HG03469 (cell line): ENCODE data around the gene ERGIC1.
A peak's percentile ranks its signal among the peaks of the same experiment; 100 is the strongest.
"Not testable (repeated sequence)": the region's sequence is repeated elsewhere in the genome, so short reads cannot be mapped to it uniquely, and the experiment has no call there.

Experiments used
- ATAC-seq: cut with Tn5 transposase; IDR thresholded peaks from one replicate; pipeline ENCODE4 v1.9.1; 2021; ENCODE audit warnings: mild to moderate bottlenecking, moderate library complexity, moderate number of reproducible peaks; ENCODE audit not compliant: unreplicated experiment

Gene ERGIC1

DNA sequence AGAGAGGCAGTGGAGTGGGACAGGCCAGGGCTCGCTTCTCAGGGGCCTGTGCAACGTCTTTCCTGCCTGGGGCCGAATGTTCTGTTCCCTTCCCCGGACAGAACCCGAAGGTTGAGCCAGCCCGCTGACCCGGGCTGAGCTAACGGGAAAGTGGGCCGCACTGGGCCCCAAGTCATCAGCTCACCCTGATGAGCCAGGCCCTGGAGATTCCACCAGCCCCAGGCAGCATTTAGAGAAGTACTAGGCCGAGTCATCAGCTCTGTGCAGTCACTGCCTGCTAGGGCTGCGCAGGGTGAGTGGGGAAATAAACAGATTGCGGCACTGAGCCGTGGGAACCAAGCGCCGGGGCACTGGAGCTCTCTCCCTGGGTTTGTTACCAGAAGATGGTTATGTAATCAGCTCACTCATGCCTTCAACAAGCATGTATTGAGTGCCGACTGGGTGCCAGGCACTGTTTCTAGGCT, 33.9 kb upstream of the ERGIC1 start:
- ATAC-seq, result no peak

DNA sequence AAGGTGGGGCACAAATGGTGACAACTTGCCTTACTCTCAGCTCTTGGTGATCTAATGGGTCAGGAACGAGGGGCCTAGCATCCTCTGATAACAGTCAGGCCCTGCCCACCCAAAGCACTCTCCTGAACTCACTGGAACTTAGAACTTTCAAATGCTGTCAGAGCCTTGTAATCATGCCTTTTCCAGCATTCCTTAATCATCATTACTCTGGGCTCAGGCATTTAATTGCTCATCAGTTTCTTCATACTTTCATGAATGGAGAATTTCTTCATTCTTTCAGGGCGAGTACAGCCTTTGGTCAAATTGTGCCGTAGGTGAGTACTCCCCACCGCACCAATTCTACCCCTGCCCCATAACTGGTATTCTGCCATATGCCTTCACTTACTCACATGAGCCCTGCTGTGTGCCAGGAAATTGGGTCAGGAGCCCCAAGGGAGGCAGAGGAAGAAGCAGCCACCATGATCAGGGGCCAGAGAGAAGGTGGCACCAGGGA, 32.8 kb upstream of the ERGIC1 start:
- ATAC-seq, result no peak

- no peak for ATAC-seq
These were observed 31.9 kb upstream of the ERGIC1 start for GRCh38 chr5:172802112-172802511.

- ATAC-seq, result no peak
These were observed 31.4 kb upstream of the ERGIC1 start for GRCh38 chr5:172802567-172803176.

DNA sequence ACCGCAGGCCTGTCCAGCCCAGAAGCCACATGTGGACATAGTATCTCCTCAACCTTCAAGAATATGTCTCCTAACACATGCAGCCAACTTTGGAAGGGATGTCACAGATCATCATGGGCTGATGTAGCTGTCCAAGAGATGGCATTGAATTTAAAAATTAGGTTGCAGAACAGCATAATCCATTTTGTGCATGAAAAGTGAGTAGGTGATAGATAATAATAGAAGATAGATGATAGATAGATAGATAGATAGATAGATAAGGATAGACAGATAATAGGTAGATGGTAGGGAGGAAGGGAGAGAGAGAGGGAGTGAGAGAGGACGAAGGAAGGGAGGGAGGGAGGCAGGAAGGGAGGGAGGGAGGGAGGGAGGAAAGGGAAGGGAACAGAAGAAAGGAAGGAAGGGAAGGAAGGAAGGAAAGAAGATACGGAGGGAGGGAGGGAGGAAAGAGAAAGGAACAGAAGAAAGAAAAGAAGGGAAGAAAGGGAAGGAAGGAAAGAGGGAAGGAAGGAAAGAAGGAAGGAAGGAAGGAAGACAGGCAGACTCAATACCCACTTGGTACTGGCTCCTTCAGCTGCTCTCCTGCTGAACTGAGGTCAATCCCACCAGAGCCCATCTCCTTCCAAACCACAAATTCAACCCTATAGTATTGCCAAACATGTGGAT, 28.9 kb upstream of the ERGIC1 start:
- ATAC-seq, result no peak

DNA sequence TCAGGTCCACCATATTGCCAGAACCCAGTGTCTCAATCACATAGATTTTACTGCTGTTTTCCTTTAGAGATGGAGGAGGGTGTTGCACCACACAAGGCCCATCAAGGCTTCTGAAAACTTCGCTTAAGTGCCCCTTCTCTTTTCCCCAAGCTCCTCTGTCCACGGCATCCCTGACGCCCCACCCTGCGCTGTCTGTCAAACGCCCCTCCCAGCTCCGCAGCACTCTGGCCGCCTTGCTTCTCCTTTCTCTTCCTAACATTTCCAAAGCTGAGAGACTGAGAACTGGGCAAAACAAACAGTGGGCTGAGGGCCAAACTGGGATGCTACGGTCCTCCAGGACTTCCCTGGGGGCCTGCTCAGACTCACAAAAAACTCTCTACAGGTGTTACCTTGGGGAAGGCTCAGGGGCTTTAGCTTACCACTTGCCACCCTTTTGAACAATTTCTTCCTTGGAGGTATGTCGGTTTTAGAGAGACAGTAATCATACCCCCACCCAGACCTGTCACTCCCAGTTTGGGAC, 28.3 kb upstream of the ERGIC1 start:
- ATAC-seq, result no peak

DNA sequence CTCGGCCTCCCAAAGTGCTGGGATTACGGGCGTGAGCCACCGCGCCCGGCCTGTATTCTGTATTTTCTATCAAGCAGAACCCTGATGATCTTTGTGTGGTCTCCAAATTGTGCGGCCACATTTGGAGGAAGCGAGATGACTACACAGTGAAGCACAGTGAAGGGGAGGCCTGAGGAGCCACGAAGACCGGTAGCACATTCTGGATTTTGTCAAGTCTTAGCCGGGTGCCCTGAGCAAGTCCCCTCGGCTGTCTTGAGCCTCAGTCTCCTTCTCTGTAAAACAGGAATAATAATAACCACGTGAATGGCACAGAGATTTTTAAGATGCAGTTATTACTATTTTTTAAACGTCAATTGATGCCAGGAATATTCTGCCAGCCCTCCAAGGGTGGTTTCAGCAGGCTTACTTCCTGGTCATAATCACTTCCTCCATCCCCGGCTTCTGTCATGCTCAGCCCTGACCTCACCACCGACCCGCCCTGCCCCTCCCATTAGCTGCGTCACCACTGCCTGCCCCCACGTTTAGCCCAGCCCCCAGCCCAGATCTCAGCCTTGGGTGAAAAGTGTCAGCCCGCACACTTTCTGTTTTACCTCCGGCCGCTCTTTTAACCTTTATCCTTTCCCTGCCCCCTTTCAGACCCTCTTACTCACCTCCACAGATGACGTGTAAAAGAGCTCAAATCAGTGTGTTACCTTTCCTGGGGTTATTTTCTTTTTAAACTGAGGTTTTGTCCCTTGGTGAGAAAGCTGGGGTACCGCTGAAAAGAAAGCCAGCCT, 27.0 kb upstream of the ERGIC1 start:
- peak; percentile 68 for ATAC-seq

DNA sequence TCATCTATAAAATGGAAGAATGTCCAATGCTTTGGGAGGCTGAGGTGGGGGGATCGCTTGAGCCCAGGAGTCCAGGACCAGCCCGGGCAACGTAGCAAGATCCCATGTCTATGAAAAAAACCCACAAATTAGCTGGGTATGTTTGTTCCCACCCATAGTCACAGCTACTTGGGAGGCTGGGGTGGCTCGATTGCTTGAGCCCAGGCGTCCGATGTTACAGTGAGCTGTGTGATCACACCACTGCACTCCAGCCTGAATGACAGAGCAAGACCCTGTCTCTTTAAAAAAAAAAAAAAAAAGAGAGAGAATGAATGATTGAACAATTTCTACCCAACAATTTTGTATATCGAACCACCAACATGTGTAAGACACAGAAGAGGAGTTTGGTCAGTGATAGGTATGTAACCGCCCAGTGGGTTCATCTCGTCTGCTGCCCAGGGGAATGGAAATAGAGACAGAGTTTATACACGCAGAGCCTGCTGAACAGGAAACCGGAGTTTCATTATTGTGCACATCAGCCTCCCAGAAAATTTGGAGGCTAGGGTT, 26.2 kb upstream of the ERGIC1 start:
- ATAC-seq, result no peak

DNA sequence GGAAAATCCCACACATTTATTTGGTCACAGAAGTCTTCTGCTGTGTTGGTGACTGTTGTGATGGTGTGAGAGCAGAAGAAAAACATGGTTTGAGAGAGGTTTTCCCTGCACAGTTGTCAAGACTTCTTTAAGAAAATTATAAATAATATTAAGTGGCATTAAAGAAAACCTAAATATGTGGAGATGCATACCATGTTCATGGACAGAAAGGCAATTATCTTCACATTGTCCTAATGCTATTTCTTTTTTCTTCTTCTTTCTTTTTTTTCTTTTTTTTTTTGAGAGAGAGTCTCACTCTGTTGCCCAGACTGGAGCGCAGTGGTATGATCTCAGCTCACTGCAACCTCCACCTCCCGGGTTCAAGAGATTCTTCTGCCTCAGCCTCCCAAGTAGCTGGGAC, 24.3 kb upstream of the ERGIC1 start:
- no peak for ATAC-seq

DNA sequence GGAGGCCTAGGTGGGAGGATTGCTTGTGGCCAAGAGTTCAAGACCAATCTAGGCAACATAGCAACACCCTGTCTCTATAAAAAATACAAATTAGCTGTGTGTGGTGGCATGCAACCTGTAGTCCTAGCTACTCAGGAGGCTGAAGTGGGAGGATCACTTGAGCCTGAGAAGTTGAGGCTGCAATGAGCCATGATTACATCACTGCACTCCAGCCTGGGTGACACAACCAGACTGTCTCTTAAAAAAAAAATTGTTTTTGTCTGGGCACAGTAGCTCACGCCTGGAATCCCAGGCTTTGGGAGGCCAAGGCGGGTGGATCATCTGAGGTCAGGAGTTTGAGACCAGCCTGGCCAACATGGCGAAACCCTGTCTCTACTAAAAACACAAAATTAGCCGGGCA, 23.1 kb upstream of the ERGIC1 start:
- not testable (repeated sequence) for ATAC-seq

DNA sequence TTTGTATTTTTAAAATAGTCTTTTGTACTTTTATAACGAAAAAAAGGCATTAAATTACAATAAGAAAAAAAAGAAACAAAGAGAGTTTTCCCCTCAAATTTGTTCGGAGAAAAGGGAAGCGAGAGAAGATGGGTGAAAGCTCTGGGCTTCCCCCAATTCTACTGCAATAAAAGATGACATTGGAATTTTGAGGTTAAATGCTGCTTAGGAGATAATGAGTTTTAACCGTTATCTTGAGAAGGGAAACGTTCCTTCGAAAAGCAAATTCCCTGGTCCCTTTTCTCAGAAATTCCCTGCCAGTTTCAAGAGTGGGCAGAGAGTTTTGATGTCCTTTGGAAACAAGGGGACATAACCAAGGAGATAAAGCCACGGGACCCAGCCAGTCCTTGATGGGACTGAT, 18.4 kb upstream of the ERGIC1 start:
- no peak for ATAC-seq

DNA sequence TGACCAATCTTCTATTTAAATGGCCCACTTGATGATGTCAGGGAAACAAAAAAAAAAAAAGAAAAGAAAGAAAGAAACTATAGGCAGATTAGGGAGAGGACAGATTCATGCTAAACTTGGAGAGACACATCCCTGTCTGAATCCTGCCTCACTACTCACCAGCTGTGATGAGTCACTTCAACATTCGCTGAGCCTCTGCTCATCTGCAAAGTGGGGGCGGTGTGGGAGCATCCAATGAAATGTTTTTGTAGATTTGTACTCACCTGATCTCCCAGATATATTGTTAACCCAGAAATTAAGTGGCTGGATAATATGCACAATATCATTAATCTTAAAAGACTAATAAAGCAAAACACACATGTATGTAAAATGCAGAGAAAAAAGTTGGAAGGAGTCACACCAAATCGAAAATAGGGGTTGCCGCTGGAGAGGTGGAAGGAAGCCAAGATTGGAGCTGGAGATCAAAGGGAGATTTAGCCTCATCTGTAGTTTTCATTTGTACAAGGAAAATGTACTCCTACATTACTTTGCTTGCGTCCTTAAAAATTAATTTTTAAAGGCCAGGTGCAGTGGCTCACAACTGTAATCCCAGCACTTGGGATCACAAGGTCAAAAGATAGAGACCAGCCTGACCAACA, 17.0 kb upstream of the ERGIC1 start:
- ATAC-seq, result no peak

GRCh38 chr5:172817664-172818063, 16.4 kb upstream of the ERGIC1 start:
- ATAC-seq, result no peak

- no peak for ATAC-seq
These were observed 16.0 kb upstream of the ERGIC1 start for GRCh38 chr5:172818081-172818480.

DNA sequence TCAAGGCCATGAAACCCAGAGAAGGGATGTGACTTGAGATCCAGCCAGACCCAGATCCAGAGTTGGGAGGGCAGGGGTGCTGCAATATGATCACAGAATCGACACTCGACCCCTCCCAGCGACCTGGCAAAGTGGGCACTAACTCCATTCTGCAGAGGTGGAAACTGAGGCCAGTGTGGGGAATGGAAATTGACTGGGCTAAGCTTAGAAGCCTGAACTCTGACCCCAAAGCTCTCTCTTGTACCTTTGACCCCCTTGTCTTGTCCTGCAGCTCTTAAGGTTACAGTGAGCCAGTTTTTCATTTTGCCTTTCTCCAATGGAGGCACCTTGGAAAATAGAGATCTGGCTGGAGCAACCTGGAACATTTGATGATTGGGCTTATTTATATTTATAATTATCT, 14.5 kb upstream of the ERGIC1 start:
- no peak for ATAC-seq

GRCh38 chr5:172820046-172820767, 13.8 kb upstream of the ERGIC1 start:
- ATAC-seq, result no peak

DNA sequence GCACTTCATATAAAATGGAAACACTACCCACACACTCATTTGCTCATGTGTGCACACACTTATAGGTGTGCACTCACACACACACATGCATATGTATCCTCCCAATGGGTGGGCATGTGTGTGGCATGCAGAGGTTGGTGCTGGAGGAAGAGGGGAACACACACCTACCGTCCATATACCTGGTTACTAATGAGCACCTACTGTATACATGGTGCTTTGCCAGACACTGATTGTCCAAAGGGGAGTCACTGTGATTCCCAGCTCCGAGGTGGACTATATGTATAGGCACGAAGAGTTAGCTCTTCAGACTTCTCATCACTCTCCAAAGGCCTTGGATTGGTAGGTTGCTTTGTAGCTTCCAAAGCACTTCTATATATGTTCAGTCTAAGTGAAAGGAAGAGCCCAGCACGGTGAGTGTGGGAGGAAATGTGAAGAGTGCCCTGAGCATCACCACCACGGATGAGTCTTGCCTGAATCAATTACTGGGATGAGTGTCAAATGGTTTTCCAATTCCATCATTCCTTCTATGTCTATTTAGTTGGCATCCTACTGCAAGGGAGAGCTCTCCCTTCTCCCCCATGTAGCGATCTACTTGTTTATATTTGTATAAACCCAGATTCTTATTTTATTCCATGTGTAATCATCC, 12.6 kb upstream of the ERGIC1 start:
- ATAC-seq, result no peak

GRCh38 chr5:172823840-172824362, 10.2 kb upstream of the ERGIC1 start:
- ATAC-seq, result no peak

DNA sequence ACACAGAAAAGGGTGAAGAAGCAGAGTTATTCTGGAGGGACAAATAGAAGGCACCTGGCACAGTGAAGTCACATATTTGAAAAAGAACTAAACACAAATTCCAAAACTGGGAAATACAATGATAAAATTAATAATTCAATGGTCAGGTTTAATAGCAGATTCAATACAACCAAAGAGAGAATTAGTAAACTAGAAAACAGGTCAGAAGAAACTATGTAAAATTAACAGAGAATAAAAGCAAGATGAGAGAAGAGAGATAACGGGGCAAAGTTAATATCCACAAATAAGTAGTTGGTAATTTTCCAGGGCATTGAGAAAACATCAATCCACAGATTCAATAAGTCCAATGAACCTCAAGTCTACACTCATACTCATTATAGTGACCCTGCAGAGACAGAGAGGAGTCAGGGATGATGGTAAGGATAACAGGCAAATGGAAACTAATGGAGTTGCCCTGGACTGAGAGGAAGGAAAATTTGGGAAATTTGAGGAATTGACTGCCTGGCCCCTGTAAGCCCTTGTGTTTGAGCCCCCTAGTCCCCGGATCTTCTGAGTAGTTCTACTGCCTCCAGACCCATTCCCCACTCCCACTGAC, 8.3 kb upstream of the ERGIC1 start:
- ATAC-seq, result no peak
